Common myeloid progenitor, CD34-positive (primary cell): Measurements from ENCODE around the gene TMA7.
A peak's percentile ranks its signal among the peaks of the same experiment; 100 is the strongest.

Source experiments
- CTCF ChIA-PET: fragments of 350-600 bp; sonication (Branson Sonifier 250); formaldehyde crosslinking; loops from one replicate; lab custom pipeline; 2021; ENCODE audit warnings: antibody characterized with exemption; lab: Charles Lee
- POLR2A ChIA-PET: fragments of 350-600 bp; sonication (Branson Sonifier 250); formaldehyde crosslinking; loops from one replicate; lab custom pipeline; 2021; ENCODE audit warnings: antibody characterized with exemption; lab: Charles Lee
- DNase-seq, 3 donors: peaks; one replicate each; pipeline versions ENCODE4 v3.0.0 to v3.0.0-alpha.2; 2013
- H3K27ac ChIP-seq, 2 experiments: 1 replicate in 1 of 2; 2 replicates in 1 of 2; pipeline ENCODE4 v1.7.0; 2013; ENCODE audit warnings: inconsistent platforms in 2 of 2, low read length in 2 of 2, mild to moderate bottlenecking in 2 of 2, low read depth in 1 of 2, moderate library complexity in 1 of 2; ENCODE audit not compliant: severe bottlenecking in 2 of 2, insufficient read depth in 1 of 2, poor library complexity in 1 of 2
- H3K27me3 ChIP-seq, 5 experiments: replicated peaks in 2 of 5; 1 replicate in 3 of 5; 2 replicates in 2 of 5; pipeline versions ENCODE4 v1.6.1 to v1.7.0; 2013; ENCODE audit warnings: low read length in 4 of 5, mild to moderate bottlenecking in 2 of 5, moderate library complexity in 2 of 5, inconsistent platforms in 1 of 5; ENCODE audit not compliant: insufficient read depth in 5 of 5, control insufficient read depth in 4 of 5
- H3K36me3 ChIP-seq, 4 experiments: 1 replicate in 2 of 4; 2 replicates in 2 of 4; pipeline versions ENCODE4 v1.6.1 to v1.7.0; 2013; ENCODE audit warnings: low read length in 3 of 4, control low read depth in 1 of 4, mild to moderate bottlenecking in 1 of 4; ENCODE audit not compliant: control insufficient read depth in 4 of 4, insufficient read depth in 4 of 4
- H3K4me1 ChIP-seq, 4 experiments: 1 replicate in 3 of 4; 2 replicates in 1 of 4; pipeline versions ENCODE4 v1.6.1 to v1.7.1; 2013; ENCODE audit warnings: low read length in 3 of 4, mild to moderate bottlenecking in 3 of 4, control low read depth in 1 of 4, inconsistent platforms in 1 of 4, moderate library complexity in 1 of 4; ENCODE audit not compliant: control insufficient read depth in 4 of 4, insufficient read depth in 4 of 4; ENCODE audit errors: control extremely low read depth in 1 of 4
- H3K4me3 ChIP-seq, 7 experiments: 1 replicate in 4 of 7; 2 replicates in 3 of 7; pipeline versions ENCODE4 v1.5.1 to v1.7.0; 2013; ENCODE audit warnings: mild to moderate bottlenecking in 7 of 7, low read length in 6 of 7, moderate library complexity in 6 of 7, inconsistent platforms in 2 of 7, low read depth in 2 of 7, control low read depth in 1 of 7; ENCODE audit not compliant: insufficient read depth in 4 of 7, control insufficient read depth in 1 of 7; ENCODE audit errors: extremely low read depth in 1 of 7
- H3K9me3 ChIP-seq, 5 experiments: 1 replicate in 4 of 5; 2 replicates in 1 of 5; pipeline versions ENCODE4 v1.6.1 to v1.7.1; 2013; ENCODE audit warnings: low read length in 4 of 5, mild to moderate bottlenecking in 2 of 5, inconsistent platforms in 1 of 5, low read depth in 1 of 5, moderate library complexity in 1 of 5; ENCODE audit not compliant: control insufficient read depth in 4 of 5, insufficient read depth in 2 of 5; ENCODE audit errors: control extremely low read depth in 1 of 5
- WGBS: methylation state at CpG from one replicate; pipeline ENCODE4 v1.1.5; 2013; ENCODE audit not compliant: insufficient coverage; 5-methylcytosine and 5-hydroxymethylcytosine counted together

Gene TMA7

DNA sequence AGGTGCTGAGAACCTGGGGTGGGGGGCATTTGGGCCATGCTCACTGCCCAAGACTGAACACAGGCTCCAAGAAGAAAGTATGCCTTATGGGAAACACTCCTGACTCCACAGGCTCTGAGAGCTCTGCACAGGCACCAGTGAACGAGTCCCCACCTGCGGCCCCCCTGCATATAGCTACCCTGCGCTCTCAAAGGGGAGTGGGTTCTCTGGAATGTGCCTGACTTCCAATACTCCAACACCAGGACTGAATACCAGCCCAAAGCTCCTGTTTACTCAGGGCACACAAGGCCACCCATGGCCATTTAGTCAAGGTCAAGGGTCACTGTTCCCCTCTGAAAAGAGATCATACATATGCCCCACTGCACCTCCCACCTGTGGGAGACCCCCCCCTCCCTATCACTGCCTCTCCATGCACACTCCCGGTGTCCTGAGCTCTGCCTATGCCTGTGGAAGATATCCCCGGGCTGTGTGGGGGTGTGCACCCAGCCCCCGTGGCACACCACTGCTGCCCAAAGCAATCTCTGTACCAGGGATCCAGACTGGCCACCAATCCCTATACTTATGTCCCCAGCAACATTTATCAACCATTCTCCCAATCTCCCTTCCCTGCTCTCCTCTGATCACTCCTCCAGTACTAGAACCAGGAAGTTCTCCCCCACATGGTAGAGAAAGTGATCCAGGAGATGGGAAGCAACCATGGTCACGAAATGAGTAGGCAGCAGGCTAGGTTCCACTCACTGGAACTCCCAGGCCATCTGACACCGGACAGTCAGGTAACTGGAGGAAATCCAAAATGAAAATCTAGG lies 8.6 kb upstream of the TMA7 start:
- ChIA-PET POLR2A (no interaction called here), CTCF (interaction anchor here (0.8 to 9.8 kb wide), 8 partner anchors 18 to 199 kb away, joined by 3 to 164 read pairs (median 10); no protein-coding TSS in a partner anchor)
- peaks cover 0 to 9% (median 3%) of the 10 kb centered on the region in 5 experiments for H3K27me3 ChIP-seq
- H3K4me3 ChIP-seq: no peak overlapping the region
- no peak for DNase-seq
- peaks cover 0 to 20% (median 18%) of the 10 kb centered on the region in 4 experiments for H3K4me1 ChIP-seq
- peaks cover 2 to 38% (median 14%) of the 10 kb centered on the region in 4 experiments for H3K36me3 ChIP-seq
- WGBS: 96% methylated on average over 7 of the region's 8 CpGs
- no peak overlapping the region for H3K27ac ChIP-seq
- H3K9me3 ChIP-seq: no peaks in the 10 kb centered on the region

- ChIA-PET CTCF (interaction anchor here (0.6 to 9.8 kb wide), 18 partner anchors 9 to 248 kb away, joined by 3 to 164 read pairs (median 4); partner anchors contain the start of gene ATRIP), POLR2A (no interaction called here)
- Histone ChIP-seq H3K27me3 (peaks cover 0 to 9% (median 3%) of the 10 kb centered on the region in 5 experiments), H3K4me1 (peaks cover 0 to 23% (median 20%) of the 10 kb centered on the region in 4 experiments), H3K4me3 (no peak overlapping the region), H3K9me3 (no peaks in the 10 kb centered on the region), H3K36me3 (peaks cover 2 to 38% (median 14%) of the 10 kb centered on the region in 4 experiments), H3K27ac (peak overlapping the region in 1 of 2 experiments; percentile 4)
- 95% methylated on average over 15 of the region's 16 CpGs for WGBS
- peak; percentile 37 to 53 (median 53) for DNase-seq
Measured at GRCh38 chr3:48432411-48433371, 7.4 kb upstream of the TMA7 start.

DNA sequence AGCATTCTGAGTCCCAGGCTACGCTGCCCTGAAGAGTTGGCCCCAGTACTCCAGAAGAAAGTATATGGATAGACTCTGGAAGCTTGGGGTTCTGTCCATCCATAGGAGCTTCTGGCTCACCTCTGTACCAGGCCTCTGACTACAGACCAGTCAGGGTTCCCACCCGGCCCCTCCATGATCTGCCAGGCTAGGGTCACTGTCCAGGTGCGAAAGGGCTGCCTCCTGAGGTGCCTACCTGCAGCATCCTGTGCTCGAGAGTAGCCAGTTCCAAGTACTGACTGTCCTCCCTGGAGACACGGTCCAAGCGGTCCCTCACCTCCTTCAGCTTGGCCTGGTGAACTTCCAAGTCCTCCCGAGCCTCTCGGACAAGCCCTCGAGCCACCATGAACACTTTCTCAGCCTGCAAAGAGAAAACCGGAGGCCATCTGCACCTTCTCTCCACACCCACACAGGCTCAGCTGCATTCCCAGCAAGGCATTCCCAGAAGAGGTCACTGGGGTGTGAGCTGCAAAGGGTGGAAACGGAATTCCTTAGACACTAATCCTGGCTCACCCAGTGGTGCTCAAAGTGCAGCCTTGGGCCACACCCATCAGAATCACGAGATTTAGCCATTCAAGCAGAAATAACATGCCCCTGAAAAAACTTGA lies 6.5 kb upstream of the TMA7 start:
- no peaks in the 10 kb centered on the region for H3K9me3 ChIP-seq

DNA sequence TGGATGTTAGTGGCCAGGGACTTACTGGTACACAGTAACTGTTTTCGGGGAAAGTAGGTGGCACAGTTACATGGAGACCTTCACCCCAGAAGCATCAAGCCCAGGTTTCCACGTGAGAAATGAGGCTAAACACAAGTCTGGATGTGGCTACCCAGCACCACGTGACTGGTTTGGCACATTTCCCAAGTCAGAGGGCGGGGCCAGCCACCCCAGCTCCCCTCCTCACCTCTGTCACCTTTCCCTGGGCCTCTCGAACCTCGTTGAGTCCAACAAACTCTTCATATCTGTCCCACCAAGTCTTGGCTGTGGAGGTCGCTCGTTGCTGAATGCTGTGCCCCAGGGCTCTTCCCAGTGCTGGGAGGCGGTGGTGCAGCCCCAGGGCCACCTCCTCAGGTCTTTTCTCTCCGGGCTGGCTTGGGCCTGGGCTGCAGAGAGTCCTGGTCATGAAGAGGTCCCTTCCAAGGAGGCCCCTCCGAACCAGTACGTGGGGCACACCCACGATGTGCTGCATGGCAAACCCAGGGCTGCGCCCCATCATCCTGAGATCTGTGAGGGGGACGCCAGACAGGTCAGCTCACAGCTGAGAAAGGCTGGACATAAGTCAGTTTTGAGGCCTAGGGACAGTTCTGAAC lies 5.3 kb upstream of the TMA7 start:
- whole genome bisulfite sequencing: 81% methylated on average over 12 of the region's 15 CpGs
- H3K36me3 ChIP-seq: peaks cover 2 to 38% (median 14%) of the 10 kb centered on the region in 4 experiments
- ChIA-PET POLR2A (no interaction called here), CTCF (interaction anchor here (1.0 to 9.8 kb wide), 21 partner anchors 9 to 252 kb away, joined by 3 to 164 read pairs (median 6); partner anchors contain the start of genes CAMP and SHISA5)
- peaks cover 0 to 28% (median 18%) of the 10 kb centered on the region in 4 experiments for H3K4me1 ChIP-seq
- H3K4me3 ChIP-seq: no peak overlapping the region
- DNase-seq: no peak
- H3K9me3 ChIP-seq: no peaks in the 10 kb centered on the region
- H3K27me3 ChIP-seq: peaks cover 0 to 2% (median 0%) of the 10 kb centered on the region in 5 experiments
- H3K27ac ChIP-seq: no peak overlapping the region

More for the DNA sequence above, 6.5 kb upstream of the TMA7 start:
- Histone ChIP-seq H3K4me3 (no peak overlapping the region), H3K4me1 (peaks cover 0 to 22% (median 16%) of the 10 kb centered on the region in 4 experiments), H3K27ac (no peak overlapping the region), H3K36me3 (peaks cover 2 to 38% (median 14%) of the 10 kb centered on the region in 4 experiments), H3K27me3 (peaks cover 0 to 3% (median under 1%) of the 10 kb centered on the region in 5 experiments)
- DNase-seq: no peak
- 98% methylated on average over 10 of the region's 12 CpGs for WGBS
- CTCF ChIA-PET: interaction anchor here (1.0 to 9.8 kb wide), 20 partner anchors 8 to 210 kb away, joined by 3 to 164 read pairs (median 4); partner anchors contain the start of gene CAMP
- POLR2A ChIA-PET: no interaction called here

DNA sequence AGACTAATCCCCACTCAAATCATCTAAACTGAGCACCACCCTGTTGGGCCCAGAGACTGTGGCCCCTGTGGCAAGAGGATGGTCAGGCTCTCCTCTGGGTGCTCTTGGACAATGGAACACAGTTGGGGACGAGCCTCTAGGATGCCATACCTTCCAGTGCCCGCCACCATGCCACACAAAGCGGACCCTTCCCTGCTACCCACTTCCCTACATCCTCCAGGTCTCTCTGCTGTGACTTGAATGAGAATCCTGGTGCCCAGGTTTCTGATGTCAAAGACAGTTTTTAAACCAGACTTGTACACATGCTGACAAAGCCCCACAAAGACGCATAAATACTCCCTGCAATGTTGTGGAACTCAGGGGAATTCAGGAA lies 4.8 kb upstream of the TMA7 start:
- DNase-seq: no peak
- H3K4me1 ChIP-seq: peaks cover 0 to 26% (median 13%) of the 10 kb centered on the region in 4 experiments
- peaks cover 2 to 38% (median 14%) of the 10 kb centered on the region in 4 experiments for H3K36me3 ChIP-seq
- WGBS: 82% methylated on average over 4 of the region's 4 CpGs
- POLR2A ChIA-PET: interaction anchor here (0.7 to 1.2 kb wide), 2 partner anchors 160 to 162 kb away, joined by 3 read pairs; no protein-coding TSS in a partner anchor
- H3K9me3 ChIP-seq: no peaks in the 10 kb centered on the region
- CTCF ChIA-PET: interaction anchor here (0.8 to 9.8 kb wide), 29 partner anchors 10 to 253 kb away, joined by 3 to 164 read pairs (median 12); partner anchors contain the start of gene SHISA5
- no peak overlapping the region for H3K4me3 ChIP-seq
- no peak overlapping the region for H3K27ac ChIP-seq
- peaks cover 0 to under 1% (median 0%) of the 10 kb centered on the region in 5 experiments for H3K27me3 ChIP-seq
